OCI-LY7 (cell line): ENCODE data around the gene SRGAP2C.
"Not testable (repeated sequence)": the region's sequence is repeated elsewhere in the genome, so short reads cannot be mapped to it uniquely, and the experiment has no call there.

Experiments
- EZH2phosphoT487 ChIP-seq: fragments of 200-600 bp; sonication (generic); IDR thresholded peaks from 2 replicates; pipeline ENCODE4 v1.6.1; 2018; ENCODE audit warnings: low read depth, borderline replicate concordance, mild to moderate bottlenecking, mixed run types, antibody characterized with exemption, low read length, moderate library complexity, mixed read lengths
- TF ChIP-seq, protein P1 (sequence below): fragments of 200-600 bp; sonication (generic); conservative IDR thresholded peaks from 2 replicates; pipeline ENCODE4 v1.5.1; 2014; ENCODE audit warnings: mild to moderate bottlenecking, antibody characterized with exemption, low read length, moderate library complexity, mixed read lengths

DNA sequence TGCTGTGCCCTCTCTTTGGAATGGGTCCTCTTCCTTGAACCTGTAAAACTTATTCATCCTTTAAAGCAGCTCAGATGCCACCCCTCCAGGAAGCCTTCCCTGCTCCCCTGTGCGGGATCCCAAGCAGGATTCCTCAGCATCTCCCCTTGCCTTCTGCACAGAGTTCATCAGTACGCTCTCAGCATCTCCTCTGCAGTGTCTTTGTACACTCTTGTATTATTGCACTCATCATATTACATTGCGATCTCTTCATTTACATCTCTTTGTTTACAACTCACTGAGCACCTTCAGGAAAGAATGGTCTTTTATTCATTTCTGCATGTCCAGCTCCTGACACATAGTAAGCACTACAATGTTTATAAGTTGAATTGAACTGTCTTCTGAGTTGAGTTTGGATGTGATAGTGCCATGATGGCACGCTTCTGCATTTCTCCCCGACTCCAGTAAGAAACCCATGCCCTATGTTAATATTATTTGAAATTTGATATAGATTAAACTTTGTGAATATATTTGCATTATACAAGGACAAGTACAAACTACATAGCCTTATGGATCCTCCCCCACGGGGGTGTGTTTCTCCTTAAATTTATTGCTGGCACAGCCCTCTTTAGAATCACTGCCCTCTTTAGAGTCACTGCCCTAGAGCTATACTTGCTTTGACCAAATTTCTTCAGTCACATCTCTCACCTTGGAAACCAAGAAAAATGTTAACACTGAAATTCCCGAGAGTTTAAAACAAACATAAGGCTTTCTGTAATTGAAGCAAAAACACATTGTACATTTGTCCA, 12.5 kb downstream of the SRGAP2C start:
- TF ChIP-seq, protein P1, sequence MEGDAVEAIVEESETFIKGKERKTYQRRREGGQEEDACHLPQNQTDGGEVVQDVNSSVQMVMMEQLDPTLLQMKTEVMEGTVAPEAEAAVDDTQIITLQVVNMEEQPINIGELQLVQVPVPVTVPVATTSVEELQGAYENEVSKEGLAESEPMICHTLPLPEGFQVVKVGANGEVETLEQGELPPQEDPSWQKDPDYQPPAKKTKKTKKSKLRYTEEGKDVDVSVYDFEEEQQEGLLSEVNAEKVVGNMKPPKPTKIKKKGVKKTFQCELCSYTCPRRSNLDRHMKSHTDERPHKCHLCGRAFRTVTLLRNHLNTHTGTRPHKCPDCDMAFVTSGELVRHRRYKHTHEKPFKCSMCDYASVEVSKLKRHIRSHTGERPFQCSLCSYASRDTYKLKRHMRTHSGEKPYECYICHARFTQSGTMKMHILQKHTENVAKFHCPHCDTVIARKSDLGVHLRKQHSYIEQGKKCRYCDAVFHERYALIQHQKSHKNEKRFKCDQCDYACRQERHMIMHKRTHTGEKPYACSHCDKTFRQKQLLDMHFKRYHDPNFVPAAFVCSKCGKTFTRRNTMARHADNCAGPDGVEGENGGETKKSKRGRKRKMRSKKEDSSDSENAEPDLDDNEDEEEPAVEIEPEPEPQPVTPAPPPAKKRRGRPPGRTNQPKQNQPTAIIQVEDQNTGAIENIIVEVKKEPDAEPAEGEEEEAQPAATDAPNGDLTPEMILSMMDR, result not testable (repeated sequence)
- TF ChIP-seq EZH2phosphoT487, result not testable (repeated sequence)
